OCI-LY7 (cell line): ENCODE data around the gene SOCS7. TPM values are rescaled to one million over a fixed set of nuclear protein-coding genes. Genes with fewer than 3 reads are reported as not detected.
"Not testable (repeated sequence)": the region's sequence is repeated elsewhere in the genome, so short reads cannot be mapped to it uniquely, and the experiment has no call there.

ENCODE experiments used
- BruUV-seq: library from RNA; stranded (reverse); fragments of 400-500 nt; replicated peaks from 2 replicates; lab custom pipeline; 2021; lab: Mats Ljungman, UMichigan
- CTCF ChIA-PET: fragments of 300-600 bp; sonication (Branson Sonifier 250); formaldehyde crosslinking; loops from one replicate; lab custom pipeline; 2022; ENCODE audit warnings: antibody characterized with exemption; ENCODE audit not compliant: unreplicated experiment; lab: Charles Lee
- POLR2A ChIA-PET: fragments of 300-600 bp; sonication (Branson Sonifier 250); formaldehyde crosslinking; loops from one replicate; lab custom pipeline; 2022; ENCODE audit warnings: antibody characterized with exemption; lab: Charles Lee
- DNase-seq: peaks from one replicate; pipeline ENCODE4 v3.0.0-alpha.2; 2015; ENCODE audit warnings: low spot score
- H2AFZ ChIP-seq: fragments of 200-600 bp; sonication (generic), shearing (Covaris generic); 2 replicates; pipeline ENCODE4 v1.6.1; 2014; ENCODE audit warnings: mild to moderate bottlenecking, antibody characterized with exemption, low read length, moderate library complexity
- H3K27ac ChIP-seq: fragments of 200-600 bp; sonication (generic); 2 replicates; pipeline ENCODE4 v1.5.1; 2014; ENCODE audit warnings: mixed run types, low read depth, mild to moderate bottlenecking, moderate library complexity, low read length, inconsistent platforms; ENCODE audit not compliant: poor library complexity, severe bottlenecking
- H3K36me3 ChIP-seq: fragments of 200-600 bp; sonication (generic); 2 replicates; pipeline ENCODE4 v1.6.1; 2014; ENCODE audit warnings: mild to moderate bottlenecking, antibody characterized with exemption, low read length, moderate library complexity, mixed read lengths; ENCODE audit not compliant: insufficient read depth
- H3K4me1 ChIP-seq: fragments of 200-600 bp; sonication (generic); 2 replicates; pipeline ENCODE4 v1.5.1; 2014; ENCODE audit warnings: mild to moderate bottlenecking, low read length; ENCODE audit not compliant: insufficient read depth, poor library complexity, severe bottlenecking
- H3K4me2 ChIP-seq: fragments of 200-600 bp; sonication (generic); 2 replicates; pipeline ENCODE4 v1.6.1; 2014; ENCODE audit warnings: mild to moderate bottlenecking, low read length
- H3K4me3 ChIP-seq: fragments of 200-600 bp; sonication (generic); 2 replicates; pipeline ENCODE4 v1.5.1; 2014; ENCODE audit warnings: mild to moderate bottlenecking, low read depth, low read length; ENCODE audit not compliant: poor library complexity, severe bottlenecking
- H3K79me2 ChIP-seq: fragments of 200-600 bp; sonication (generic); 2 replicates; pipeline ENCODE4 v1.6.1; 2016; ENCODE audit warnings: low read depth, mild to moderate bottlenecking, low read length, moderate library complexity, mixed read lengths; ENCODE audit not compliant: insufficient read depth
- H3K9me2 ChIP-seq: fragments of 200-600 bp; sonication (generic); 2 replicates; pipeline ENCODE4 v1.6.1; 2016; ENCODE audit warnings: mild to moderate bottlenecking, low read length, mixed read lengths; ENCODE audit not compliant: insufficient read depth
- H3K9me3 ChIP-seq: fragments of 200-600 bp; sonication (generic); 2 replicates; pipeline ENCODE4 v1.6.1; 2014; ENCODE audit warnings: mild to moderate bottlenecking, mixed run types, low read length, mixed read lengths
- H4K20me1 ChIP-seq: fragments of 200-600 bp; sonication (generic); 2 replicates; pipeline ENCODE4 v1.6.1; 2014; ENCODE audit warnings: mild to moderate bottlenecking, antibody characterized with exemption, low read length, moderate library complexity, mixed read lengths; ENCODE audit not compliant: insufficient read depth
- CTCF ChIP-seq: fragments of 200-600 bp; sonication (generic); conservative IDR thresholded peaks from 2 replicates; pipeline ENCODE4 v1.5.1; 2014; ENCODE audit warnings: mild to moderate bottlenecking, antibody characterized with exemption, low read length, moderate library complexity, mixed read lengths
- EZH2phosphoT487 ChIP-seq: fragments of 200-600 bp; sonication (generic); IDR thresholded peaks from 2 replicates; pipeline ENCODE4 v1.6.1; 2018; ENCODE audit warnings: low read depth, borderline replicate concordance, mild to moderate bottlenecking, mixed run types, antibody characterized with exemption, low read length, moderate library complexity, mixed read lengths
- intact Hi-C: fragments of 100-400 bp; cut with micrococcal nuclease; formaldehyde crosslinking; loops from one replicate; pipeline ENCODE4 v1.10.0; 2022; ENCODE audit not compliant: unreplicated experiment
- total RNA-seq, 2 experiments: library from RNA; depleted of rRNA in 1 of 2; stranded (reverse); fragments of >200 nt in 1 of 2; shearing (Covaris generic) in 1 of 2; gene quantifications; 2 replicates each; pipeline ENCODE4 v1.2.3, GENCODE V29; 2014 to 2022

Gene SOCS7
- total RNA-seq, 2 experiments from 2014 or later = 36.1 to 39.1 TPM

- intact Hi-C loops = no loop called here
- H3K9me3 ChIP-seq = no peaks in the 10 kb centered on the region
- no TSS peak for BruUV-seq
- H3K79me2 ChIP-seq = no peaks in the 10 kb centered on the region
- no peak overlapping the region for H2AFZ ChIP-seq
- no peak overlapping the region for H3K27ac ChIP-seq
- ChIA-PET CTCF (no interaction called here), POLR2A (no interaction called here)
- no peaks in the 10 kb centered on the region for H4K20me1 ChIP-seq
- no peaks in the 10 kb centered on the region for H3K9me2 ChIP-seq
- no peak overlapping the region for H3K4me3 ChIP-seq
- DNase-seq = no peak
- no peaks in the 10 kb centered on the region for H3K36me3 ChIP-seq
- no peak overlapping the region for H3K4me2 ChIP-seq
- H3K4me1 ChIP-seq = peaks cover 5% of the 10 kb centered on the region
- TF ChIP-seq EZH2phosphoT487 (no peak), CTCF (no peak)
These were observed 82.6 kb downstream of the SOCS7 start for GRCh38 chr17:38434178-38434665.

- ChIA-PET POLR2A (no interaction called here), CTCF (no interaction called here)
- TF ChIP-seq CTCF = no peak
- no peak for TF ChIP-seq EZH2phosphoT487
- H3K4me3 ChIP-seq = no peak overlapping the region
- H3K9me3 ChIP-seq = no peaks in the 10 kb centered on the region
- no peak overlapping the region for H3K27ac ChIP-seq
- BruUV-seq = no TSS peak
- DNase-seq = no peak
- H3K36me3 ChIP-seq = no peaks in the 10 kb centered on the region
- no peak overlapping the region for H3K4me2 ChIP-seq
- no peaks in the 10 kb centered on the region for H4K20me1 ChIP-seq
- intact Hi-C loops = no loop called here
- H3K79me2 ChIP-seq = no peaks in the 10 kb centered on the region
- H2AFZ ChIP-seq = no peak overlapping the region
- H3K4me1 ChIP-seq = no peaks in the 10 kb centered on the region
- no peaks in the 10 kb centered on the region for H3K9me2 ChIP-seq
These were observed 84.2 kb downstream of the SOCS7 start for GRCh38 chr17:38435795-38436194.

GRCh38 chr17:38436386-38436785 lies 84.7 kb downstream of the SOCS7 start:
- no peak overlapping the region for H3K4me2 ChIP-seq

GRCh38 chr17:38437313-38437712 lies 85.7 kb downstream of the SOCS7 start:
- H3K4me2 ChIP-seq, CTCF ChIA-PET, BruUV-seq, H3K9me3 ChIP-seq, H3K4me3 ChIP-seq, H2AFZ ChIP-seq, POLR2A ChIA-PET, H3K4me1 ChIP-seq, intact Hi-C loops, H4K20me1 ChIP-seq, H3K27ac ChIP-seq, DNase-seq, H3K9me2 ChIP-seq, H3K36me3 ChIP-seq, H3K79me2 ChIP-seq: not testable (repeated sequence)

More at GRCh38 chr17:38436386-38436785, 84.7 kb downstream of the SOCS7 start:
- no peaks in the 10 kb centered on the region for H3K9me2 ChIP-seq
- no peak for DNase-seq
- ChIA-PET CTCF (no interaction called here), POLR2A (no interaction called here)
- no peak overlapping the region for H2AFZ ChIP-seq
- no TSS peak for BruUV-seq
- H3K9me3 ChIP-seq = no peaks in the 10 kb centered on the region
- H3K27ac ChIP-seq = no peak overlapping the region
- no peaks in the 10 kb centered on the region for H3K36me3 ChIP-seq
- no peak for TF ChIP-seq CTCF
- TF ChIP-seq EZH2phosphoT487 = no peak
- no peaks in the 10 kb centered on the region for H4K20me1 ChIP-seq
- intact Hi-C loops = no loop called here
- no peaks in the 10 kb centered on the region for H3K79me2 ChIP-seq
- peaks cover 5% of the 10 kb centered on the region for H3K4me1 ChIP-seq
- no peak overlapping the region for H3K4me3 ChIP-seq
